Testis (tissue), 3 donors: ENCODE results near the gene PCID2. TPM values are rescaled to one million over a fixed set of nuclear protein-coding genes. Genes with fewer than 3 reads are reported as not detected.

Source experiments
- DNase-seq: peaks from one replicate; pipeline ENCODE4 v3.0.0-alpha.2; 2019
- H3K27ac ChIP-seq, 2 donors: fragments of 200-600 bp; sonication (generic); one replicate each; pipeline ENCODE4 v1.5.1; 2019
- H3K27me3 ChIP-seq: fragments of 200-600 bp; sonication (generic); one replicate; pipeline ENCODE4 v1.5.1; 2019
- H3K36me3 ChIP-seq: fragments of 200-600 bp; sonication (generic); one replicate; pipeline ENCODE4 v1.5.1; 2017; ENCODE audit warnings: low read depth; ENCODE audit errors: missing control alignments
- H3K4me1 ChIP-seq: fragments of 200-600 bp; sonication (generic); one replicate; pipeline ENCODE4 v1.5.1; 2019
- H3K4me3 ChIP-seq, 2 donors: fragments of 200-600 bp; sonication (generic); one replicate each; pipeline ENCODE4 v1.5.1; 2017 to 2019
- H3K9me3 ChIP-seq: fragments of 200-600 bp; sonication (generic); one replicate; pipeline ENCODE4 v1.5.1; 2017
- CTCF ChIP-seq, 3 experiments: fragments of 450-650 bp in 2 of 3; fragments of 200-600 bp in 1 of 3; sonication (generic) in 1 of 3; IDR thresholded peaks; one replicate each; pipeline ENCODE4 v1.5.1; 2016 to 2019; ENCODE audit warnings: antibody characterized with exemption in 3 of 3, mild to moderate bottlenecking in 2 of 3, moderate library complexity in 1 of 3
- POLR2A ChIP-seq: fragments of 450-650 bp; IDR thresholded peaks from one replicate; pipeline ENCODE4 v1.6.1; 2017; ENCODE audit warnings: antibody characterized with exemption, mild to moderate bottlenecking, moderate library complexity
- WGBS, 2 donors: methylation state at CpG; one replicate each; pipeline ENCODE4 v1.1.5; 2018; 5-methylcytosine and 5-hydroxymethylcytosine counted together
- intact Hi-C: fragments of 100-400 bp; cut with DNase I; formaldehyde crosslinking; loops from one replicate; pipeline ENCODE4 v1.15.1; 2023; ENCODE audit warnings: low total_unique reads
- polyA plus RNA-seq: library from polyadenylated mRNA; stranded (reverse); fragments of 350-450 nt; fragmentation: Illumina TruSeq; extraction: RNeasy Lipid Tissue Mini Kit (QIAGEN cat#74804); gene quantifications from one replicate; pipeline ENCODE4 v1.2.3, GENCODE V29; 2014; ENCODE audit warnings: low read depth, low replicate concordance; ENCODE audit not compliant: insufficient read depth
- total RNA-seq, 2 donors: library from RNA; depleted of rRNA; stranded (reverse); fragments of >200 nt; gene quantifications; one replicate each; pipeline ENCODE4 v1.2.3, GENCODE V29; 2016

The PCID2 gene
- total and polyA plus RNA-seq, 3 donors from 2014 or later, result 72.2 to 130 (median 73.4) TPM

- TF ChIP-seq POLR2A (no peak), CTCF (IDR thresholded peaks at IDR 0.05) (no peak)
- no peaks in the 10 kb centered on the region for H3K4me1 ChIP-seq
- H3K27me3 ChIP-seq, result no peaks in the 10 kb centered on the region
- H3K27ac ChIP-seq, result no peak overlapping the region
- H3K36me3 ChIP-seq, result no peaks in the 10 kb centered on the region
- no peaks in the 10 kb centered on the region for H3K9me3 ChIP-seq
- DNase-seq, result peak; percentile 13
- no peak overlapping the region for H3K4me3 ChIP-seq
- intact Hi-C loops, result no loop called here
- WGBS, 2 donors, result 66 to 71% methylated on average over 16 of the region's 16 CpGs
Measured at GRCh38 chr13:113138792-113139551, 69.5 kb downstream of the PCID2 start.

GRCh38 chr13:113137691-113138298 is 70.7 kb downstream of the PCID2 start:
- no peaks in the 10 kb centered on the region for H3K36me3 ChIP-seq
- H3K9me3 ChIP-seq, result no peaks in the 10 kb centered on the region
- WGBS, 2 donors, result 91 to 94% methylated on average over 11 of the region's 11 CpGs
- no peaks in the 10 kb centered on the region for H3K27me3 ChIP-seq
- no peak overlapping the region for H3K27ac ChIP-seq
- no peak for TF ChIP-seq CTCF (IDR thresholded peaks at IDR 0.05)
- TF ChIP-seq POLR2A, result no peak
- intact Hi-C loops, result no loop called here
- DNase-seq, result no peak
- H3K4me3 ChIP-seq, result no peak overlapping the region
- H3K4me1 ChIP-seq, result no peaks in the 10 kb centered on the region

DNA sequence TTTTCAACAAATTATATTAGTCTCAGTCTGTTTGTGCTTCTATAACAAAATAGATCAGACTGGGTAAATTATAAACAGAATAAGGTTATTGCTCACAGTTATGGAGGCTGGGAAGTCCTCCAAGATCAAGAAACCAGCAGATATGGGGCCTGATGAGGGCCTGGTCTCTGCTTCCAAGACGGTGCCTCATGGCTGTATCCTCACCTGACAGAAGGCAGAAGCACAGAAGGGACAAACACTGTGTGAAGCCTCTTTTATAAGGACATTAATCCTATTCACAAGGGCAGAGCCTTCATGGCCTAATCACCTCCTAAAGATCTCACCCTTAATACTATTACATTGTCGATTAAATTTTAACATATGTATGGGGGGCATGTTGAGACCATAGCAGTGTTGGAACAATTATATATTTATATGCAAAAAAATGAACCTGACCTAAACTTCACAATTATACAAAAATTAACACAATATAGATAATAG is 73.1 kb downstream of the PCID2 start:
- TF ChIP-seq CTCF (IDR thresholded peaks at IDR 0.05) (no peak), POLR2A (no peak)
- intact Hi-C loops, result no loop called here
- DNase-seq, result no peak
- H3K9me3 ChIP-seq, result no peaks in the 10 kb centered on the region
- no peak overlapping the region for H3K27ac ChIP-seq
- no peak overlapping the region for H3K4me3 ChIP-seq
- H3K4me1 ChIP-seq, result no peaks in the 10 kb centered on the region
- H3K27me3 ChIP-seq, result no peaks in the 10 kb centered on the region
- no peaks in the 10 kb centered on the region for H3K36me3 ChIP-seq
- WGBS, 2 donors, result 84 to 91% methylated on average over 2 of the region's 2 CpGs

DNA sequence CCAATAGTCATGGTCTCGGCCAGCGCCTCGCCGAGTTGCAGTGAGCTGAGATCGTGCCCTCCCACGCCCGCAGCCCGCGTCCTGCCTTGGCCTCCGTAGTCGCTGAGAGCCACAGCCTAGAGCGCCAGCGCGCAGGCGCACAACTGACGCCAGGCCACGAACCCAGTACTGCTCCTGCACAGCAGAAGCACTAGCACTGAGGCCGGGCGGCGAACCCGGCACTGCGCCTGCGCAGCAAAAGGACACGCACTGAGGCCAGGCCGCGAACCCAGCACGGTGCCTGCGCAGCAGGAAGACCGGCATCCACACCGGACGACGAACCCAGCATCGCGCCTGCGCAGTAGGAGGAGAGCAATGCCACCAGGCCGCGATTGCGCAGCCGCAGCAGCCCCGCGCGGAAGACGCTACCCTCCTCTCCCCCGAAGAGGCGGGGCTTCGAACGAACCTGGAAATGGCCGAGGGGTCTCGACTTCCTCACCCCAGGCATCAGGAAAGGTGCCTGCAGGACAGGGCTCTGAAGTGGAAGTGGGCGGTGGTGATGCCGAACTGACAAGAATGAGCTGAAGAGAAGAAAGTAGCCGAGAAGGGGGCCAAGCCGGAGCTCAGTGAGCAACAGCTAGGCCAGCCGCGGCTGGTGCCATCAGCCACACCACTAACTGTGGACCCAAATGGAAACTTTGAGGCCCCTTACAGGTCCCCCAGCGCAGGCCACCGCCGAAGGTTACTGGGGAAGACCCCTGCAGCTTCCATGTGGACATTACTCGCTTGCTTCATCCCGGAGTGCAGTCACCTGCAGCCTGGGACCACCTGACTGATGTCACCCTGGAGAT is 78.3 kb downstream of the PCID2 start:
- peak overlapping the region; percentile 37 to 45 for H3K4me3 ChIP-seq
- no peaks in the 10 kb centered on the region for H3K27me3 ChIP-seq
- H3K36me3 ChIP-seq, result no peaks in the 10 kb centered on the region
- H3K4me1 ChIP-seq, result no peaks in the 10 kb centered on the region
- no peak overlapping the region for H3K27ac ChIP-seq
- no peaks in the 10 kb centered on the region for H3K9me3 ChIP-seq
- intact Hi-C loops, result no loop called here
- peak; percentile 80 for DNase-seq
- TF ChIP-seq POLR2A (no peak), CTCF (IDR thresholded peaks at IDR 0.05) (no peak)
- WGBS, 2 donors, result 30 to 48% methylated on average over 35 to 45 of the region's 60 CpGs
